Measurements from ENCODE around the gene TNS1. TPM values are rescaled to one million over a fixed set of nuclear protein-coding genes. Genes with fewer than 3 reads are reported as not detected.

TNS1 gene
- total and polyA plus RNA-seq, 9 of the 15 experiments (the other 6 are each of a cell fraction or from before 2014, with no cell fraction given): 0.13 to 2.7 (median 0.77) TPM

DNA sequence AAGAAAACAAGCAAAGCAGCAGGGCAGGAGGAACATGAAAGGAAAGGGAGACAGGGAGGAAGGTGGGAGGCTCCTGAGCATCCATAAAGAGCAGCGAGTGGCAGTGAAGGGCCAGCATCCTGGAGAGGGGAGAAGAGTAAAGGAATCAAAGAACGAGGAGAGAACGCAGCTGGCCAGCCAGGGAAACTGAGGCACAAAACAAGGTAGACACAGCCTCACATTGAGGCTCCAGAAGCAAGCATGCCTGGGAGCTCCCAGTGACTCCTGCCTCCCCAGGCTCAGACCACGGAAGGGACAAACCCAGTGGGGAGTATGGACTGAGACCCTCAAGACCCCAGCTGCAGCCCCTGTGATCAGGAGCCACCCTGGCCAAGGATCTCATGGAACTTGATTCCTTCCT is 14.0 kb upstream of the TNS1 start:
- ChIA-PET POLR2A (interaction anchor here (0.6 kb wide), 1 partner anchor 214 kb away, joined by 3 read pairs; no protein-coding TSS in a partner anchor), CTCF (ENCODE audit: low intra/inter-chr PET ratio) (no interaction called here)
- H3K9ac ChIP-seq (ENCODE audit: insufficient read depth in 1 of 2, low read depth in 2 of 2, low read length in 2 of 2): no peak overlapping the region
- no peaks in the 10 kb centered on the region for H3K9me1 ChIP-seq (ENCODE audit: control insufficient read depth, insufficient read depth, low read length)
- H3K79me2 ChIP-seq (ENCODE audit: control insufficient read depth, insufficient read depth, low read length): no peaks in the 10 kb centered on the region
- H3K27me3 ChIP-seq (ENCODE audit: control insufficient read depth in 2 of 2, insufficient read depth in 2 of 2, low read length in 2 of 2): peaks cover 0 to 7% of the 10 kb centered on the region in 2 experiments; a peak in 2 of 5 replicates
- ATAC-seq: no peak
- WGBS (ENCODE audit: insufficient coverage, low coverage, missing lambda C conversion rate): 0% methylated on average over 2 of the region's 4 CpGs
- H2AFZ ChIP-seq (ENCODE audit: low read depth, low read length): no peak overlapping the region
- H4K20me1 ChIP-seq (replicated peaks; ENCODE audit: control insufficient read depth, insufficient read depth, low read length): no peaks in the 10 kb centered on the region
- intact Hi-C loops (cut with micrococcal nuclease) (no loop called here), in situ Hi-C loops (cut with MboI) (no loop called here)
- FAIRE-seq: no peak
- H3K9me3 ChIP-seq (replicated peaks; ENCODE audit: control insufficient read depth, insufficient read depth, low read depth, low read length): no peaks in the 10 kb centered on the region
- no peak overlapping the region for H3K27ac ChIP-seq (ENCODE audit: extremely low read depth, low read depth, low read length)
- no peak overlapping the region for H3K4me3 ChIP-seq
- no peak overlapping the region for H3K4me2 ChIP-seq (ENCODE audit: insufficient read depth, low read length)
- TF ChIP-seq, protein P1, sequence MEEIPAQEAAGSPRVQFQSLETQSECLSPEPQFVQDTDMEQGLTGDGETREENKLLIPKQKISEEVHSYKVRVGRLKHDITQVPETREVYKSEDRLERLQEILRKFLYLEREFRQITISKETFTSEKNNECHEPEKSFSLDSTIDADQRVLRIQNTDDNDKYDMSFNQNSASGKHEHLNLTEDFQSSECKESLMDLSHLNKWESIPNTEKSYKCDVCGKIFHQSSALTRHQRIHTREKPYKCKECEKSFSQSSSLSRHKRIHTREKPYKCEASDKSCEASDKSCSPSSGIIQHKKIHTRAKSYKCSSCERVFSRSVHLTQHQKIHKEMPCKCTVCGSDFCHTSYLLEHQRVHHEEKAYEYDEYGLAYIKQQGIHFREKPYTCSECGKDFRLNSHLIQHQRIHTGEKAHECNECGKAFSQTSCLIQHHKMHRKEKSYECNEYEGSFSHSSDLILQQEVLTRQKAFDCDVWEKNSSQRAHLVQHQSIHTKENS (CRISPR knock-in tag; IDR thresholded peaks at IDR 0.05): no peak
- TF ChIP-seq KAT7 (CRISPR knock-in tag; IDR thresholded peaks at IDR 0.05; ENCODE audit: borderline replicate concordance) (no peak), JUNB (CRISPR knock-in tag; conservative IDR thresholded peaks at IDR 0.05) (no peak), BCOR (IDR thresholded peaks at IDR 0.05) (no peak)
- TF ChIP-seq, protein P2, sequence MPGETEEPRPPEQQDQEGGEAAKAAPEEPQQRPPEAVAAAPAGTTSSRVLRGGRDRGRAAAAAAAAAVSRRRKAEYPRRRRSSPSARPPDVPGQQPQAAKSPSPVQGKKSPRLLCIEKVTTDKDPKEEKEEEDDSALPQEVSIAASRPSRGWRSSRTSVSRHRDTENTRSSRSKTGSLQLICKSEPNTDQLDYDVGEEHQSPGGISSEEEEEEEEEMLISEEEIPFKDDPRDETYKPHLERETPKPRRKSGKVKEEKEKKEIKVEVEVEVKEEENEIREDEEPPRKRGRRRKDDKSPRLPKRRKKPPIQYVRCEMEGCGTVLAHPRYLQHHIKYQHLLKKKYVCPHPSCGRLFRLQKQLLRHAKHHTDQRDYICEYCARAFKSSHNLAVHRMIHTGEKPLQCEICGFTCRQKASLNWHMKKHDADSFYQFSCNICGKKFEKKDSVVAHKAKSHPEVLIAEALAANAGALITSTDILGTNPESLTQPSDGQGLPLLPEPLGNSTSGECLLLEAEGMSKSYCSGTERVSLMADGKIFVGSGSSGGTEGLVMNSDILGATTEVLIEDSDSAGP (CRISPR knock-in tag; IDR thresholded peaks at IDR 0.05): no peak
- TF ChIP-seq, protein P3, sequence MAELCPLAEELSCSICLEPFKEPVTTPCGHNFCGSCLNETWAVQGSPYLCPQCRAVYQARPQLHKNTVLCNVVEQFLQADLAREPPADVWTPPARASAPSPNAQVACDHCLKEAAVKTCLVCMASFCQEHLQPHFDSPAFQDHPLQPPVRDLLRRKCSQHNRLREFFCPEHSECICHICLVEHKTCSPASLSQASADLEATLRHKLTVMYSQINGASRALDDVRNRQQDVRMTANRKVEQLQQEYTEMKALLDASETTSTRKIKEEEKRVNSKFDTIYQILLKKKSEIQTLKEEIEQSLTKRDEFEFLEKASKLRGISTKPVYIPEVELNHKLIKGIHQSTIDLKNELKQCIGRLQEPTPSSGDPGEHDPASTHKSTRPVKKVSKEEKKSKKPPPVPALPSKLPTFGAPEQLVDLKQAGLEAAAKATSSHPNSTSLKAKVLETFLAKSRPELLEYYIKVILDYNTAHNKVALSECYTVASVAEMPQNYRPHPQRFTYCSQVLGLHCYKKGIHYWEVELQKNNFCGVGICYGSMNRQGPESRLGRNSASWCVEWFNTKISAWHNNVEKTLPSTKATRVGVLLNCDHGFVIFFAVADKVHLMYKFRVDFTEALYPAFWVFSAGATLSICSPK (IDR thresholded peaks at IDR 0.05; ENCODE audit: borderline replicate concordance): no peak
- TF ChIP-seq, protein P4, sequence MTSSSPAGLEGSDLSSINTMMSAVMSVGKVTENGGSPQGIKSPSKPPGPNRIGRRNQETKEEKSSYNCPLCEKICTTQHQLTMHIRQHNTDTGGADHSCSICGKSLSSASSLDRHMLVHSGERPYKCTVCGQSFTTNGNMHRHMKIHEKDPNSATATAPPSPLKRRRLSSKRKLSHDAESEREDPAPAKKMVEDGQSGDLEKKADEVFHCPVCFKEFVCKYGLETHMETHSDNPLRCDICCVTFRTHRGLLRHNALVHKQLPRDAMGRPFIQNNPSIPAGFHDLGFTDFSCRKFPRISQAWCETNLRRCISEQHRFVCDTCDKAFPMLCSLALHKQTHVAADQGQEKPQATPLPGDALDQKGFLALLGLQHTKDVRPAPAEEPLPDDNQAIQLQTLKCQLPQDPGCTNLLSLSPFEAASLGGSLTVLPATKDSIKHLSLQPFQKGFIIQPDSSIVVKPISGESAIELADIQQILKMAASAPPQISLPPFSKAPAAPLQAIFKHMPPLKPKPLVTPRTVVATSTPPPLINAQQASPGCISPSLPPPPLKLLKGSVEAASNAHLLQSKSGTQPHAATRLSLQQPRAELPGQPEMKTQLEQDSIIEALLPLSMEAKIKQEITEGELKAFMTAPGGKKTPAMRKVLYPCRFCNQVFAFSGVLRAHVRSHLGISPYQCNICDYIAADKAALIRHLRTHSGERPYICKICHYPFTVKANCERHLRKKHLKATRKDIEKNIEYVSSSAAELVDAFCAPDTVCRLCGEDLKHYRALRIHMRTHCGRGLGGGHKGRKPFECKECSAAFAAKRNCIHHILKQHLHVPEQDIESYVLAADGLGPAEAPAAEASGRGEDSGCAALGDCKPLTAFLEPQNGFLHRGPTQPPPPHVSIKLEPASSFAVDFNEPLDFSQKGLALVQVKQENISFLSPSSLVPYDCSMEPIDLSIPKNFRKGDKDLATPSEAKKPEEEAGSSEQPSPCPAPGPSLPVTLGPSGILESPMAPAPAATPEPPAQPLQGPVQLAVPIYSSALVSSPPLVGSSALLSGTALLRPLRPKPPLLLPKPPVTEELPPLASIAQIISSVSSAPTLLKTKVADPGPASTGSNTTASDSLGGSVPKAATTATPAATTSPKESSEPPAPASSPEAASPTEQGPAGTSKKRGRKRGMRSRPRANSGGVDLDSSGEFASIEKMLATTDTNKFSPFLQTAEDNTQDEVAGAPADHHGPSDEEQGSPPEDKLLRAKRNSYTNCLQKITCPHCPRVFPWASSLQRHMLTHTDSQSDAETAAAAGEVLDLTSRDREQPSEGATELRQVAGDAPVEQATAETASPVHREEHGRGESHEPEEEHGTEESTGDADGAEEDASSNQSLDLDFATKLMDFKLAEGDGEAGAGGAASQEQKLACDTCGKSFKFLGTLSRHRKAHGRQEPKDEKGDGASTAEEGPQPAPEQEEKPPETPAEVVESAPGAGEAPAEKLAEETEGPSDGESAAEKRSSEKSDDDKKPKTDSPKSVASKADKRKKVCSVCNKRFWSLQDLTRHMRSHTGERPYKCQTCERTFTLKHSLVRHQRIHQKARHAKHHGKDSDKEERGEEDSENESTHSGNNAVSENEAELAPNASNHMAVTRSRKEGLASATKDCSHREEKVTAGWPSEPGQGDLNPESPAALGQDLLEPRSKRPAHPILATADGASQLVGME (CRISPR knock-in tag; IDR thresholded peaks at IDR 0.05): no peak
- DNase-seq (ENCODE audit: extremely low read depth in 1 of 4, low spot score in 3 of 4): no peak
- no TSS peak for BruUV-seq (replicated peaks)
- H3K4me1 ChIP-seq (replicated peaks in 1 of 2; ENCODE audit: control insufficient read depth in 2 of 2, insufficient read depth in 2 of 2, low read length in 2 of 2): no peaks in the 10 kb centered on the region
- no peaks in the 10 kb centered on the region for H3K36me3 ChIP-seq (ENCODE audit: control insufficient read depth, insufficient read depth, low read length)

Measured in K562 (cell line).